ENCODE measurements around the gene DNAJB5.

DNA sequence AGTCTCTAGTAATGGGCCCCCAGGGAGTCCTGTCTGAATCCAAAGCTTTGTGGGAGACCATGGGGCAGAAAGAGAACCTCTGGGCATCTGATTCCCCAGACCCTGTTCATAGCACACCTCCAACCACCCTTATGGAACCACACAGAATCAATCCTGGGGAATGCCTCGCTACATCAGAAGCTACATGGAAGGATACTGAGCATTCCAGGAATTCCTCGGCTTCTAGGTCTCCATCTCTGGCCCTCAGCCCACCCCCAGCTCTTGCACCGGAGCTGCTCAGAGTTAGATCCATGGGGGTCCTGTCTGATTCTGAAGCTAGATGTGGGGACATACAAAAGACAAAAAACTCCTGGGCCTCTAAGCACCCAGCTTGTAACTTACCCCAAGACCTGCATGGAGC is 54.5 kb downstream of the DNAJB5 start:
- TF ChIP-seq, protein P1, sequence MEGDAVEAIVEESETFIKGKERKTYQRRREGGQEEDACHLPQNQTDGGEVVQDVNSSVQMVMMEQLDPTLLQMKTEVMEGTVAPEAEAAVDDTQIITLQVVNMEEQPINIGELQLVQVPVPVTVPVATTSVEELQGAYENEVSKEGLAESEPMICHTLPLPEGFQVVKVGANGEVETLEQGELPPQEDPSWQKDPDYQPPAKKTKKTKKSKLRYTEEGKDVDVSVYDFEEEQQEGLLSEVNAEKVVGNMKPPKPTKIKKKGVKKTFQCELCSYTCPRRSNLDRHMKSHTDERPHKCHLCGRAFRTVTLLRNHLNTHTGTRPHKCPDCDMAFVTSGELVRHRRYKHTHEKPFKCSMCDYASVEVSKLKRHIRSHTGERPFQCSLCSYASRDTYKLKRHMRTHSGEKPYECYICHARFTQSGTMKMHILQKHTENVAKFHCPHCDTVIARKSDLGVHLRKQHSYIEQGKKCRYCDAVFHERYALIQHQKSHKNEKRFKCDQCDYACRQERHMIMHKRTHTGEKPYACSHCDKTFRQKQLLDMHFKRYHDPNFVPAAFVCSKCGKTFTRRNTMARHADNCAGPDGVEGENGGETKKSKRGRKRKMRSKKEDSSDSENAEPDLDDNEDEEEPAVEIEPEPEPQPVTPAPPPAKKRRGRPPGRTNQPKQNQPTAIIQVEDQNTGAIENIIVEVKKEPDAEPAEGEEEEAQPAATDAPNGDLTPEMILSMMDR (conservative IDR thresholded peaks at IDR 0.05; ENCODE audit: low read depth in 2 of 2) = no peak
- TF ChIP-seq, protein P2, sequence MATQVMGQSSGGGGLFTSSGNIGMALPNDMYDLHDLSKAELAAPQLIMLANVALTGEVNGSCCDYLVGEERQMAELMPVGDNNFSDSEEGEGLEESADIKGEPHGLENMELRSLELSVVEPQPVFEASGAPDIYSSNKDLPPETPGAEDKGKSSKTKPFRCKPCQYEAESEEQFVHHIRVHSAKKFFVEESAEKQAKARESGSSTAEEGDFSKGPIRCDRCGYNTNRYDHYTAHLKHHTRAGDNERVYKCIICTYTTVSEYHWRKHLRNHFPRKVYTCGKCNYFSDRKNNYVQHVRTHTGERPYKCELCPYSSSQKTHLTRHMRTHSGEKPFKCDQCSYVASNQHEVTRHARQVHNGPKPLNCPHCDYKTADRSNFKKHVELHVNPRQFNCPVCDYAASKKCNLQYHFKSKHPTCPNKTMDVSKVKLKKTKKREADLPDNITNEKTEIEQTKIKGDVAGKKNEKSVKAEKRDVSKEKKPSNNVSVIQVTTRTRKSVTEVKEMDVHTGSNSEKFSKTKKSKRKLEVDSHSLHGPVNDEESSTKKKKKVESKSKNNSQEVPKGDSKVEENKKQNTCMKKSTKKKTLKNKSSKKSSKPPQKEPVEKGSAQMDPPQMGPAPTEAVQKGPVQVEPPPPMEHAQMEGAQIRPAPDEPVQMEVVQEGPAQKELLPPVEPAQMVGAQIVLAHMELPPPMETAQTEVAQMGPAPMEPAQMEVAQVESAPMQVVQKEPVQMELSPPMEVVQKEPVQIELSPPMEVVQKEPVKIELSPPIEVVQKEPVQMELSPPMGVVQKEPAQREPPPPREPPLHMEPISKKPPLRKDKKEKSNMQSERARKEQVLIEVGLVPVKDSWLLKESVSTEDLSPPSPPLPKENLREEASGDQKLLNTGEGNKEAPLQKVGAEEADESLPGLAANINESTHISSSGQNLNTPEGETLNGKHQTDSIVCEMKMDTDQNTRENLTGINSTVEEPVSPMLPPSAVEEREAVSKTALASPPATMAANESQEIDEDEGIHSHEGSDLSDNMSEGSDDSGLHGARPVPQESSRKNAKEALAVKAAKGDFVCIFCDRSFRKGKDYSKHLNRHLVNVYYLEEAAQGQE (IDR thresholded peaks at IDR 0.05; ENCODE audit: unreplicated experiment) = no peak
- TF ChIP-seq POLR2AphosphoS5 (IDR thresholded peaks at IDR 0.05; ENCODE audit: low read depth) (no peak), NANOG (IDR thresholded peaks at IDR 0.05; ENCODE audit: borderline replicate concordance) (no peak)
